Right atrium auricular region (tissue), 2 donors: ENCODE measurements around the gene VSTM5. TPM values are rescaled to one million over a fixed set of nuclear protein-coding genes. Genes with fewer than 3 reads are reported as not detected.

Experiments used
- DNase-seq: peaks from one replicate; pipeline ENCODE4 v3.0.0-alpha.2; 2019; ENCODE audit warnings: low spot score
- H3K27ac ChIP-seq, 2 donors: fragments of 200-600 bp; sonication (generic); 1 replicate in 1 of 2; 2 replicates in 1 of 2; pipeline ENCODE4 v1.5.1; 2016 to 2019
- H3K27me3 ChIP-seq, 2 donors: fragments of 200-600 bp; sonication (generic); one replicate each; pipeline versions ENCODE4 v1.5.1 to v1.6.0; 2017 to 2019
- H3K36me3 ChIP-seq: fragments of 200-600 bp; sonication (generic); one replicate; pipeline ENCODE4 v1.5.1; 2016
- H3K4me1 ChIP-seq, 2 donors: fragments of 200-600 bp; sonication (generic); one replicate each; pipeline versions ENCODE4 v1.5.1 to v1.6.0; 2017 to 2019
- H3K4me3 ChIP-seq, 2 donors: fragments of 200-600 bp; sonication (generic); 1 replicate in 1 of 2; 2 replicates in 1 of 2; pipeline ENCODE4 v1.5.1; 2017 to 2019; ENCODE audit warnings: mild to moderate bottlenecking in 1 of 2, moderate library complexity in 1 of 2
- H3K9me3 ChIP-seq, 2 donors: fragments of 200-600 bp; sonication (generic); one replicate each; pipeline ENCODE4 v1.5.1; 2019
- CTCF ChIP-seq, 2 donors: fragments of 200-600 bp; sonication (generic); IDR thresholded peaks; one replicate each; pipeline ENCODE4 v1.5.1; 2019; ENCODE audit warnings: antibody characterized with exemption in 2 of 2
- total RNA-seq, 2 donors: library from RNA; depleted of rRNA; stranded (reverse); fragments of >200 nt; gene quantifications; one replicate each; pipeline ENCODE4 v1.1.0, GENCODE V29; 2016

The VSTM5 gene
- total RNA-seq, 2 donors from 2014 or later = not detected

- no peak for DNase-seq
- TF ChIP-seq CTCF (IDR thresholded peaks at IDR 0.05) = no peak
- no peak overlapping the region for H3K27ac ChIP-seq
- H3K9me3 ChIP-seq = no peaks in the 10 kb centered on the region
- H3K36me3 ChIP-seq = no peaks in the 10 kb centered on the region
- H3K27me3 ChIP-seq = no peaks in the 10 kb centered on the region
- peaks cover 0 to 10% of the 10 kb centered on the region in 2 donors for H3K4me1 ChIP-seq
- H3K4me3 ChIP-seq = no peak overlapping the region
Observed at GRCh38 chr11:93845181-93846092, 5.0 kb downstream of the VSTM5 start.

- no peak for TF ChIP-seq CTCF (IDR thresholded peaks at IDR 0.05)
- DNase-seq = no peak
- Histone ChIP-seq H3K9me3 (no peaks in the 10 kb centered on the region), H3K4me3 (no peak overlapping the region), H3K27ac (no peak overlapping the region), H3K27me3 (no peaks in the 10 kb centered on the region), H3K4me1 (peaks cover 0 to 2% of the 10 kb centered on the region in 2 donors), H3K36me3 (no peaks in the 10 kb centered on the region)
Observed at GRCh38 chr11:93844568-93844967, 5.8 kb downstream of the VSTM5 start.

GRCh38 chr11:93843906-93844305, 6.5 kb downstream of the VSTM5 start:
- no peak for TF ChIP-seq CTCF (IDR thresholded peaks at IDR 0.05)
- Histone ChIP-seq H3K4me1 (no peaks in the 10 kb centered on the region), H3K27me3 (no peaks in the 10 kb centered on the region), H3K36me3 (no peaks in the 10 kb centered on the region), H3K9me3 (no peaks in the 10 kb centered on the region), H3K4me3 (no peak overlapping the region), H3K27ac (no peak overlapping the region)
- no peak for DNase-seq

GRCh38 chr11:93842461-93842860, 8.0 kb downstream of the VSTM5 start:
- Histone ChIP-seq H3K9me3 (no peaks in the 10 kb centered on the region), H3K36me3 (no peaks in the 10 kb centered on the region), H3K27me3 (no peaks in the 10 kb centered on the region), H3K4me3 (no peak overlapping the region), H3K4me1 (no peaks in the 10 kb centered on the region), H3K27ac (no peak overlapping the region)
- no peak for DNase-seq
- no peak for TF ChIP-seq CTCF (IDR thresholded peaks at IDR 0.05)

GRCh38 chr11:93842034-93842433, 8.4 kb downstream of the VSTM5 start:
- TF ChIP-seq CTCF (IDR thresholded peaks at IDR 0.05) = no peak
- H3K4me1 ChIP-seq = no peaks in the 10 kb centered on the region
- no peaks in the 10 kb centered on the region for H3K27me3 ChIP-seq
- no peaks in the 10 kb centered on the region for H3K36me3 ChIP-seq
- no peak for DNase-seq
- H3K4me3 ChIP-seq = no peak overlapping the region
- no peak overlapping the region for H3K27ac ChIP-seq
- no peaks in the 10 kb centered on the region for H3K9me3 ChIP-seq
